HG02973 (cell line): ENCODE data around the gene NGDN.

ENCODE experiments used
- ATAC-seq: cut with Tn5 transposase; IDR thresholded peaks from one replicate; pipeline ENCODE4 v1.9.1; 2021; ENCODE audit warnings: moderate library complexity; ENCODE audit not compliant: unreplicated experiment

Gene NGDN

GRCh38 chr14:23520899-23521533 lies 51.5 kb downstream of the NGDN start:
- ATAC-seq = no peak

GRCh38 chr14:23521785-23522640 lies 52.5 kb downstream of the NGDN start:
- no peak for ATAC-seq

DNA sequence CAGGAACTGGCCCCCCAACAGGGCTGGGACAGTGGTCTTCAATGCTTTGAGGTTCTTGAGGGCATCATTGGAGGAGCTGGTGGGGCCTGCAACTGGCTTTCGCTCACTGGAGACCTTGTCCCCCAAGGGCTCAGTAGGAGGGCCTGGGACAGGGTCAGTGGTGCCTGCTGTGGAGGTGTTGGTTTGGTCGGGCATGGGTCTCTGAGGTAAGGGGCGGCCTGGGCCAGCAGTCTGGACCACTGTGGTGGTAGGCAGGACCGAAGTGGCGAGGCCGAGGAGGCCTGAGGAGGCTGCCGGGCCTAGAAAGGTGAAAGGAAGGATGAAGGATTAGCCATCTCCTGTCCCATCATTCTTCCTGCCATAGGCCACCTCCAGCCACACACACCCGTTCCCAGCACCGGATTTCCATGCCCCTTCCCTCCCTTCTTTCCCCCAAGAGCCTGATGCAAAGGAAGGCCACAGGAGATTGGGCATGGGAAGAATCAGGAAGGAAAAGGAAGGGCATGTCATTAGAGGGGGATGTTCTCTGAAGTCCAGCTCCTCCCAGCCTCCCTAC lies 53.2 kb downstream of the NGDN start:
- ATAC-seq = no peak

- ATAC-seq = no peak
These were observed 53.9 kb downstream of the NGDN start for GRCh38 chr14:23523229-23524016.

- no peak for ATAC-seq
These were observed 55.5 kb downstream of the NGDN start for GRCh38 chr14:23524954-23525353.

GRCh38 chr14:23525611-23526010 lies 56.1 kb downstream of the NGDN start:
- no peak for ATAC-seq
